ENCODE measurements around the gene FGD6.
A peak's percentile ranks its signal among the peaks of the same experiment; 100 is the strongest.

Gene FGD6

GRCh38 chr12:95216711-95217376 lies 423 bp downstream of the FGD6 start:
- Histone ChIP-seq H3K27me3 (ENCODE audit: control insufficient read depth, insufficient read depth, low read length) (no peaks in the 10 kb centered on the region), H3K4me3 (ENCODE audit: low read length) (peak overlapping the region; percentile 95), H3K4me1 (ENCODE audit: control insufficient read depth, low read depth, low read length) (peaks cover 25% of the 10 kb centered on the region), H3K9ac (ENCODE audit: low read length) (peak overlapping the region; percentile 95), H3K27ac (ENCODE audit: low read length) (peak overlapping the region; percentile 86), H3K9me3 (ENCODE audit: control insufficient read depth, low read depth, low read length) (no peaks in the 10 kb centered on the region), H3K36me3 (ENCODE audit: control insufficient read depth, low read depth, low read length) (no peaks in the 10 kb centered on the region)

DNA sequence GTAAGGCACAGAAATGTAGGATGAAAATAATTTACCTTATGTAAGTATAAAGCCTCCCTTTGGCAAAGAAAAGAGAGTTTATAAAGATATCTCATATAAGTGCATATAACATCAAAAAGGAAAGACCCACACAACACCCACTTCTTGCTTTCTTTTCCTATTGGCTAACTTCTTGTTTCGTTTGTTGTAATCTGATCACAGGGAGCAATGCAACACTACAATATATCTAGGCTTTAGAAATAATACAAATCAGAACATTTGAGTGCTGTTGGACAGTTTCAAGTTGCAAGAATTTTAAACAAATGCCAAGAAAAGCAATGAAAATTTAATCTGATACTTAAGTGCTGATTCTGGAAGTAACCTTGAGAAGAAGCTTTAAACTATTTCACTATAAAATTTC lies 1.3 kb downstream of the FGD6 start:
- Histone ChIP-seq H3K36me3 (ENCODE audit: control insufficient read depth, low read depth, low read length) (no peaks in the 10 kb centered on the region), H3K9me3 (ENCODE audit: control insufficient read depth, low read depth, low read length) (no peaks in the 10 kb centered on the region), H3K4me1 (ENCODE audit: control insufficient read depth, low read depth, low read length) (peaks cover 22% of the 10 kb centered on the region), H3K9ac (ENCODE audit: low read length) (peak overlapping the region; percentile 95), H3K4me3 (ENCODE audit: low read length) (peak overlapping the region; percentile 95), H3K27ac (ENCODE audit: low read length) (peak overlapping the region; percentile 7), H3K27me3 (ENCODE audit: control insufficient read depth, insufficient read depth, low read length) (no peaks in the 10 kb centered on the region)

GRCh38 chr12:95214466-95214865 lies 2.8 kb downstream of the FGD6 start:
- Histone ChIP-seq H3K27ac (ENCODE audit: low read length) (no peak overlapping the region), H3K4me3 (ENCODE audit: low read length) (no peak overlapping the region), H3K9ac (ENCODE audit: low read length) (no peak overlapping the region), H3K9me3 (ENCODE audit: control insufficient read depth, low read depth, low read length) (no peaks in the 10 kb centered on the region), H3K27me3 (ENCODE audit: control insufficient read depth, insufficient read depth, low read length) (no peaks in the 10 kb centered on the region), H3K4me1 (ENCODE audit: control insufficient read depth, low read depth, low read length) (peaks cover 29% of the 10 kb centered on the region), H3K36me3 (ENCODE audit: control insufficient read depth, low read depth, low read length) (peaks cover 9% of the 10 kb centered on the region)

DNA sequence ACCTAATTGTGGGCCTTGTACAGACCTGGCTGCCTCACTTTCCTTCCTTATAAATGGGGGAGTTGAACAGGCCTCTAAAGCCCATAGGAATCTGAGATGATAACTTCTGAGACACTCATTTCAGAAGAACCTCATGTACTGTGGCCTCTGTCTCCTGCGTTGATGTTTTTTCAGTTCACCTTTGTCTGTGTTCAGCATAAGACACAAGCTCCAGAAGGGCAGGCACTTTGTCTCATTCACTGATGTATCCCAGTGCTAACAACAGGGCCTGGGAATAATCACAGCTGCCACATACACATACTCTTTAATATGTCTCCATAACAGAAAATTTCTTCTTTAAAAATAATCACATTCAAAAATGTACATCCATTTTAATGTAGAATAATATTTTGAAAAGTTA lies 3.3 kb downstream of the FGD6 start:
- Histone ChIP-seq H3K4me1 (ENCODE audit: control insufficient read depth, low read depth, low read length) (peaks cover 29% of the 10 kb centered on the region), H3K36me3 (ENCODE audit: control insufficient read depth, low read depth, low read length) (peaks cover 11% of the 10 kb centered on the region), H3K27ac (ENCODE audit: low read length) (no peak overlapping the region), H3K27me3 (ENCODE audit: control insufficient read depth, insufficient read depth, low read length) (no peaks in the 10 kb centered on the region), H3K9me3 (ENCODE audit: control insufficient read depth, low read depth, low read length) (no peaks in the 10 kb centered on the region), H3K4me3 (ENCODE audit: low read length) (no peak overlapping the region), H3K9ac (ENCODE audit: low read length) (no peak overlapping the region)

DNA sequence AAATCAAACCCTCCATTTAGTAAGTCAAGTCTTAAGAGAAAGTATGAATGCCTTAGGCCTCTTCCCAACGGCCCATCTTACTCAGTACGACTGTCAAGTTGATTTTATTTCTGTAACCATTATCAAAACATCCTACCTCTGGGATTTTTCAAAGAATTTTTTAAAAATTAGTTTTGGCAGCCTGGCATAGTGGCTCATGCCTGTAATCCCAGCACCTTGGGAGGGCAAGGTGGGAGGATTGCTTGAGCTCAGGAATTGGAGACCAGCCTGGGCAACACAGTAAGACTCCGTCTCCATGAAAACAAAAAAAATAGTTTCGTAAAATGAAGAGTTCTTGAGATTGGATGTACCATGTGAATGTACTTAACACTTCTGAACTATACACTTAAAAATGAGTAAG lies 4.1 kb downstream of the FGD6 start:
- Histone ChIP-seq H3K9me3 (ENCODE audit: control insufficient read depth, low read depth, low read length) (no peaks in the 10 kb centered on the region), H3K36me3 (ENCODE audit: control insufficient read depth, low read depth, low read length) (peaks cover 14% of the 10 kb centered on the region), H3K27me3 (ENCODE audit: control insufficient read depth, insufficient read depth, low read length) (no peaks in the 10 kb centered on the region), H3K4me3 (ENCODE audit: low read length) (no peak overlapping the region), H3K4me1 (ENCODE audit: control insufficient read depth, low read depth, low read length) (peaks cover 32% of the 10 kb centered on the region), H3K9ac (ENCODE audit: low read length) (no peak overlapping the region), H3K27ac (ENCODE audit: low read length) (no peak overlapping the region)

DNA sequence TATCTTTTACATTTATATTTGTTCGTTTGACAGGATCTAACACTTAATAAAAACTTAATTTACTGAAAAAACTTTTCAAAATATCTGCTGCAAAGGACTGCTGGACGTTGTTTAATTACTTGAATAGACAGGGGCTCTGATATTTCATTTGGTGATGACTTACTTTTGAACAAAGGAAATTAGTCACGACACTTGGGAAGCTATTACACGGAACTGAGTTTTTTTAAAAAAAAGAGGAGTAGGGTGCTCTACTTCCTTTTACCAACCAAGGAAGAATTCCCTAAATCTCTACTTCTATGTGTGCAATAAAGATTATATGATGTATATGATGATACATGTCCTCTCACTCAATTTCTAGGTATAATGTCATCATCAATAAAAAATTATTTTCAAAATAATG lies 4.7 kb downstream of the FGD6 start:
- Histone ChIP-seq H3K36me3 (ENCODE audit: control insufficient read depth, low read depth, low read length) (peaks cover 14% of the 10 kb centered on the region), H3K4me3 (ENCODE audit: low read length) (no peak overlapping the region), H3K27me3 (ENCODE audit: control insufficient read depth, insufficient read depth, low read length) (no peaks in the 10 kb centered on the region), H3K9me3 (ENCODE audit: control insufficient read depth, low read depth, low read length) (no peaks in the 10 kb centered on the region), H3K4me1 (ENCODE audit: control insufficient read depth, low read depth, low read length) (peaks cover 35% of the 10 kb centered on the region), H3K9ac (ENCODE audit: low read length) (no peak overlapping the region), H3K27ac (ENCODE audit: low read length) (no peak overlapping the region)

- H3K36me3 ChIP-seq (ENCODE audit: control insufficient read depth, low read depth, low read length) = peaks cover 14% of the 10 kb centered on the region
- H3K27me3 ChIP-seq (ENCODE audit: control insufficient read depth, insufficient read depth, low read length) = no peaks in the 10 kb centered on the region
- H3K4me1 ChIP-seq (ENCODE audit: control insufficient read depth, low read depth, low read length) = peaks cover 57% of the 10 kb centered on the region
- no peaks in the 10 kb centered on the region for H3K9me3 ChIP-seq (ENCODE audit: control insufficient read depth, low read depth, low read length)
- H3K4me3 ChIP-seq (ENCODE audit: low read length) = no peak overlapping the region
- no peak overlapping the region for H3K9ac ChIP-seq (ENCODE audit: low read length)
- no peak overlapping the region for H3K27ac ChIP-seq (ENCODE audit: low read length)
Measured at GRCh38 chr12:95208678-95209077, 8.6 kb downstream of the FGD6 start.

DNA sequence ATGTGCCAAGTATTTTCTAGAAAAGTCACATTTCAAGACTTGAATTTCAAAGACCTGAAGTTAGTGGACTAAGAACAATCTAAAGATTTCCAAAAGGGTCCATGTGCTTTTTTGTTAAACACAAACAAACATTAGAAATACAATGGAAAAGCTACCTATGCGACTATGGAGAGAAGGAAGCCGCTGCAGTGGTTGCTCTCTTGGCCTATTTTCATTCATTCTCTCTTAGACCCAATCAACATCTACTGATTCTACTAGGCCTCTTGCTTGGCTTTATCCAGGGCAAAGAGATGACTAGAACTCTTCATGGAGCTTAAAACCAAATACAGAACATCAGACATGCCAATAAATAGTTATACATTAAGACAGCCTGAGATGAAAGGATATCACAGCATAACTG lies 9.9 kb downstream of the FGD6 start:
- Histone ChIP-seq H3K36me3 (ENCODE audit: control insufficient read depth, low read depth, low read length) (peaks cover 14% of the 10 kb centered on the region), H3K27me3 (ENCODE audit: control insufficient read depth, insufficient read depth, low read length) (no peaks in the 10 kb centered on the region), H3K4me3 (ENCODE audit: low read length) (no peak overlapping the region), H3K27ac (ENCODE audit: low read length) (peak overlapping the region; percentile 15), H3K4me1 (ENCODE audit: control insufficient read depth, low read depth, low read length) (peaks cover 63% of the 10 kb centered on the region), H3K9me3 (ENCODE audit: control insufficient read depth, low read depth, low read length) (no peaks in the 10 kb centered on the region), H3K9ac (ENCODE audit: low read length) (no peak overlapping the region)

DNA sequence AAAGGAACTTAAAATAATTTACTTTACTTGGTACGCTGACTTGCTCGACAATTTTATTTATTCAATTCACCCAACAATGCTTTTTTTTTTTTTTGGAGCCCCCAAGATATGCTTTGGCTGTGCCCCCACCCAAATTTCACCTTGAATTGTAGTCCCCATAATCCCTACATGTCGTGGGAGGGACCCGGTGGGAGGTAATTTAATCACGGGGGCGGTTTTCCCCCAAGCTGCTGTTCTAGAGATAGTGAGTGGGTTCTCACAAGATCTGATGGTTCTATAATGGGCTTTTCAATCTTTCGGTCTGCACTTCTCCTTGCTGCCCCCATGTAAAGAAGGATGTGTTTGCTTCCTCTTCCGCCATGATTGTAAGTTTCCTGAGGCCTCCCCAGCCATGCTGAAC lies 10.4 kb downstream of the FGD6 start:
- H3K9ac ChIP-seq (ENCODE audit: low read length) = no peak overlapping the region
- no peaks in the 10 kb centered on the region for H3K27me3 ChIP-seq (ENCODE audit: control insufficient read depth, insufficient read depth, low read length)
- H3K27ac ChIP-seq (ENCODE audit: low read length) = no peak overlapping the region
- no peak overlapping the region for H3K4me3 ChIP-seq (ENCODE audit: low read length)
- no peaks in the 10 kb centered on the region for H3K9me3 ChIP-seq (ENCODE audit: control insufficient read depth, low read depth, low read length)
- H3K4me1 ChIP-seq (ENCODE audit: control insufficient read depth, low read depth, low read length) = peaks cover 63% of the 10 kb centered on the region
- peaks cover 14% of the 10 kb centered on the region for H3K36me3 ChIP-seq (ENCODE audit: control insufficient read depth, low read depth, low read length)

DNA sequence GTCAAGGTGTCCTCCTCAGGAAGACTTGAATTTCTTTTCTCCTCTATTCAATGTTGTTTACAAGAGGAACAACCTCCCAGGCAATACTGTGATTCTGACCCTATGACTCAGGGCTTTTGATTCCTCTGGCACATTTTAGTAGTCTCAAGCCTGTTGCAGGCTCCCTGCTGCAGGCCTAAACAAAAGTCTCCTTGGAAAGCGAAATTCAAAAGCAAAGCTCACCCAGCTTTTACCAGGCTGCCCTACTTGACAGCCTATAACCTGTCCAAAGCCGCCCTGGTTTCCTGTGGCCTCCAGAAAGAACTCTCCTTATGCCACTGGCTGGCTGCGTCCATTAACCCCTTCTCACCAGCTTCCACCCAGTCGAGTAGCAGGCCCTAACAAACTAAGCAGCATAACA lies 11.6 kb downstream of the FGD6 start:
- Histone ChIP-seq H3K36me3 (ENCODE audit: control insufficient read depth, low read depth, low read length) (peaks cover 13% of the 10 kb centered on the region), H3K27me3 (ENCODE audit: control insufficient read depth, insufficient read depth, low read length) (no peaks in the 10 kb centered on the region), H3K9me3 (ENCODE audit: control insufficient read depth, low read depth, low read length) (no peaks in the 10 kb centered on the region), H3K9ac (ENCODE audit: low read length) (peak overlapping the region; percentile 17), H3K4me1 (ENCODE audit: control insufficient read depth, low read depth, low read length) (peaks cover 74% of the 10 kb centered on the region), H3K4me3 (ENCODE audit: low read length) (no peak overlapping the region), H3K27ac (ENCODE audit: low read length) (peak overlapping the region; percentile 28)

DNA sequence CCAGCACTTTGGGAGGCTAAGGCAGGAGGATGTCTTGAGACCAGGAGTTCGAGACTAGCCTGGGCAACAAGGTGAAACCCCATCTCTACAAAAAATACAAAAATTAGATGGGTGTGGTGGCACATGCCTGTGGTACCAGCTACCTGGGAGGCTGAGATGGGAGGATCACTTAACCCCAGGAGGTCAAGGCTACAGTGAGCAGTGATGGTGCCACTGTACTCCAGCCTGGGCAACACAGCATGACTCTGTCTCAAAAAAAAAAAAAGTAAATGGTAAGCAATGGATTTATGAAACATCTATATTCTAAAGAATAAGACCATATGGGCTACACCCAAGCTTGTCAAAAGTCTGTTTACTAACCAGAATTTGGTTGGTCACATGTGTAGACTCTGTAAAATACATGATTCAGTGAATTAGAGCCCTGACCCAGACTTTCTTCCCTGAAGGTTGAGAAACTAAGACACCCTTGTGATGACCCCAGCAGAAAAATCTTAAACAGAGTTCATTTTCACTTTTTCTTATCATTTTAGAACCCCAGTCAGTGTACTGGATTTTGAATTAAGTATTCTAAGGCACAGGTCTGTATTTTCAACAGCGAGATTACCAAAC lies 12.1 kb downstream of the FGD6 start:
- Histone ChIP-seq H3K4me3 (ENCODE audit: low read length) (no peak overlapping the region), H3K9me3 (ENCODE audit: control insufficient read depth, low read depth, low read length) (no peaks in the 10 kb centered on the region), H3K4me1 (ENCODE audit: control insufficient read depth, low read depth, low read length) (peaks cover 75% of the 10 kb centered on the region), H3K36me3 (ENCODE audit: control insufficient read depth, low read depth, low read length) (peaks cover 8% of the 10 kb centered on the region), H3K27ac (ENCODE audit: low read length) (peak overlapping the region; percentile 28), H3K27me3 (ENCODE audit: control insufficient read depth, insufficient read depth, low read length) (no peaks in the 10 kb centered on the region), H3K9ac (ENCODE audit: low read length) (peak overlapping the region; percentile 17)
